Brain microvascular endothelial cell (primary cell): ENCODE data around the gene DNAJC15.

Experiments
- DNase-seq: peaks from one replicate; pipeline ENCODE4 v3.0.0-alpha.2; 2020
- H3K27ac ChIP-seq: fragments of 250-450 bp; sonication (Bioruptor Pico); 2 replicates; pipeline ENCODE4 v1.5.1; 2020; ENCODE audit warnings: mild to moderate bottlenecking, moderate library complexity
- H3K27me3 ChIP-seq: fragments of 250-450 bp; sonication (Bioruptor Pico); replicated peaks from 2 replicates; pipeline ENCODE4 v1.5.1; 2020; ENCODE audit warnings: mild to moderate bottlenecking
- H3K36me3 ChIP-seq: fragments of 250-450 bp; sonication (Bioruptor Pico); replicated peaks from 2 replicates; pipeline ENCODE4 v1.5.1; 2020; ENCODE audit warnings: mild to moderate bottlenecking
- H3K4me3 ChIP-seq: 2 replicates; pipeline ENCODE4 v1.5.1; 2011; ENCODE audit warnings: low read depth, mild to moderate bottlenecking, control low read depth, low read length, moderate library complexity
- CTCF ChIP-seq: IDR thresholded peaks from 2 replicates; pipeline ENCODE4 v1.5.1; 2011; ENCODE audit warnings: low read depth, mild to moderate bottlenecking, moderate library complexity, low read length, control low read depth, inconsistent platforms; ENCODE audit errors: missing control alignments
- in situ Hi-C: cut with HindIII; loops from 2 replicates; pipeline ENCODE4 v1.10.0; 2017; ENCODE audit warnings: low sequenced_read_pairs, low pct_ligation_motif_present

The DNAJC15 gene

GRCh38 chr13:43006893-43007631 lies 16.3 kb upstream of the DNAJC15 start:
- no peak for TF ChIP-seq CTCF
- Histone ChIP-seq H3K4me3 (no peak overlapping the region), H3K36me3 (no peaks in the 10 kb centered on the region), H3K27ac (peak overlapping the region; percentile 46), H3K27me3 (no peaks in the 10 kb centered on the region)
- in situ Hi-C loops, result no loop called here
- no peak for DNase-seq

GRCh38 chr13:43008596-43008995 lies 14.8 kb upstream of the DNAJC15 start:
- no peak for DNase-seq
- no peak overlapping the region for H3K4me3 ChIP-seq
- no peaks in the 10 kb centered on the region for H3K27me3 ChIP-seq
- in situ Hi-C loops, result no loop called here
- H3K27ac ChIP-seq, result no peak overlapping the region
- H3K36me3 ChIP-seq, result no peaks in the 10 kb centered on the region
- TF ChIP-seq CTCF, result no peak

DNA sequence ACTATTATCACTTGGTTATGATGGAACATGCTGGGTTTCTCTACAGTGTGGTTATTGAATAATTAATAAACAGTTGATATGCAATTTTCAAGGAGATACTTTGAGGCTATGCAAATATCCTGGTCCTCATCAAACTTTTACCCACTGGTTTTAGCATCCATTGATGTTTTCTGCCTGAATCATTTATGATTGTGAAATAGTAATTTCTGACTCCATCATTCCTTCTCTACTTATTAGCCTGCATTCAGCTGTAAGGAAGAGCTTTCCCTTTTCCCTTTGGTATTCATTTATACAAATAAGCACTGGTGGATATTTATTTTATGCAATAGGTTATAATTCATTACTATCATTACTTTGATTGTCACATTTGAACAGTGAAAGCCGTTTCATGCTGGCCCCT lies 13.9 kb upstream of the DNAJC15 start:
- no peak for TF ChIP-seq CTCF
- H3K36me3 ChIP-seq, result no peaks in the 10 kb centered on the region
- no peak for DNase-seq
- H3K27me3 ChIP-seq, result no peaks in the 10 kb centered on the region
- no peak overlapping the region for H3K4me3 ChIP-seq
- in situ Hi-C loops, result no loop called here
- H3K27ac ChIP-seq, result peak overlapping the region; percentile 3

- H3K27ac ChIP-seq, result no peak overlapping the region
- H3K36me3 ChIP-seq, result no peaks in the 10 kb centered on the region
- DNase-seq, result no peak
- no peak overlapping the region for H3K4me3 ChIP-seq
- in situ Hi-C loops, result no loop called here
- no peak for TF ChIP-seq CTCF
- H3K27me3 ChIP-seq, result no peaks in the 10 kb centered on the region
Measured at GRCh38 chr13:43014162-43014561, 9.2 kb upstream of the DNAJC15 start.

GRCh38 chr13:43016226-43016625 lies 7.2 kb upstream of the DNAJC15 start:
- Histone ChIP-seq H3K27ac (no peak overlapping the region), H3K4me3 (no peak overlapping the region), H3K27me3 (no peaks in the 10 kb centered on the region), H3K36me3 (no peaks in the 10 kb centered on the region)
- in situ Hi-C loops, result no loop called here
- no peak for TF ChIP-seq CTCF
- no peak for DNase-seq

DNA sequence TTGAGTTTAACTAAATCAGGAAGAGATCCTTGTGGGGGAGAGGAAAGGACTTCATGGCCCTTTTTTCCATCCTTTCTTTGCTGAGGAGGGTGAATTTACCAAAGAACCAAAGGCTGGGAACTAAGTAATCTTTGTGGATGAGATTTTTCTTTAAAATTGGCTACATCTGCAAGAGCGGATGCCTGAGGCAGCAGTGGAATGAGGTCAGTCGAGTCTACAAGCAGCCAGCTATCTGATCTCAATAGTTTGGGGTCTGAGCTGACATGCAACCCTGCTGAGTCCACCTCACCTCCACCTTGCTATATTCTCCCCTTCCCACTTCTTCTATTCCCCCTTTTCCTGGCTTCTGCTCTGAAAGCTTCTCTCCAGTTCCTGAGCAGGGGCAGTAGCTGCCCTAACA lies 3.6 kb upstream of the DNAJC15 start:
- in situ Hi-C loops, result no loop called here
- DNase-seq, result no peak
- Histone ChIP-seq H3K36me3 (no peaks in the 10 kb centered on the region), H3K27me3 (no peaks in the 10 kb centered on the region), H3K4me3 (no peak overlapping the region), H3K27ac (no peak overlapping the region)
- no peak for TF ChIP-seq CTCF
